Loucy (cell line): Measurements from ENCODE around the gene UPK1B.

Experiments
- H2AFZ ChIP-seq: fragments of 200-600 bp; sonication (generic); 2 replicates; pipeline ENCODE4 v1.6.0; 2016; ENCODE audit warnings: antibody characterized with exemption, mild to moderate bottlenecking, low read length, moderate library complexity
- H3F3A ChIP-seq: fragments of 200-600 bp; 2 replicates; pipeline ENCODE4 v1.6.0; 2016; ENCODE audit warnings: antibody characterized with exemption, low read depth, mild to moderate bottlenecking
- H3K27me3 ChIP-seq: fragments of 200-600 bp; sonication (generic); 2 replicates; pipeline ENCODE4 v1.6.1; 2014; ENCODE audit warnings: low read length, mild to moderate bottlenecking; ENCODE audit not compliant: insufficient read depth, poor library complexity, severe bottlenecking
- H3K36me3 ChIP-seq: fragments of 200-600 bp; sonication (generic); 2 replicates; pipeline ENCODE4 v1.6.1; 2016; ENCODE audit warnings: low read length; ENCODE audit not compliant: insufficient read depth
- H3K4me1 ChIP-seq: fragments of 200-600 bp; sonication (generic); 2 replicates; pipeline ENCODE4 v1.5.1; 2014; ENCODE audit warnings: low read length, mild to moderate bottlenecking; ENCODE audit not compliant: insufficient read depth, poor library complexity, severe bottlenecking
- H3K4me2 ChIP-seq: fragments of 200-600 bp; sonication (generic); 2 replicates; pipeline ENCODE4 v1.6.0; 2014; ENCODE audit warnings: antibody characterized with exemption, low read length, low read depth, mild to moderate bottlenecking; ENCODE audit not compliant: poor library complexity, severe bottlenecking
- H3K4me3 ChIP-seq: fragments of 200-600 bp; sonication (generic); 2 replicates; pipeline ENCODE4 v1.5.1; 2014; ENCODE audit warnings: low read length, mild to moderate bottlenecking, mixed read lengths; ENCODE audit not compliant: poor library complexity, severe bottlenecking
- H3K79me2 ChIP-seq: fragments of 200-600 bp; sonication (generic); 2 replicates; pipeline ENCODE4 v1.6.1; 2014; ENCODE audit warnings: low read length; ENCODE audit not compliant: insufficient read depth
- H3K9ac ChIP-seq: fragments of 200-600 bp; sonication (generic); 2 replicates; pipeline ENCODE4 v1.6.0; 2014; ENCODE audit warnings: mild to moderate bottlenecking, low read depth, low read length, moderate library complexity; ENCODE audit not compliant: poor library complexity, severe bottlenecking
- H3K9me2 ChIP-seq: fragments of 200-600 bp; sonication (generic); replicated peaks from 2 replicates; pipeline ENCODE4 v1.6.1; 2016; ENCODE audit warnings: low read depth, low read length, mixed read lengths
- H3K9me3 ChIP-seq: fragments of 200-600 bp; sonication (generic); 2 replicates; pipeline ENCODE4 v1.6.1; 2014; ENCODE audit warnings: mild to moderate bottlenecking, antibody characterized with exemption, low read length, low read depth; ENCODE audit not compliant: insufficient read depth
- H4K20me1 ChIP-seq: fragments of 200-600 bp; sonication (generic); 2 replicates; pipeline ENCODE4 v1.6.0; 2014; ENCODE audit warnings: antibody characterized with exemption, low read length, mild to moderate bottlenecking; ENCODE audit not compliant: insufficient read depth, poor library complexity, severe bottlenecking
- CTCF ChIP-seq: fragments of 200-600 bp; sonication (generic); conservative IDR thresholded peaks from 2 replicates; pipeline ENCODE4 v1.5.1; 2014; ENCODE audit warnings: mild to moderate bottlenecking, antibody characterized with exemption, low read length
- EZH2phosphoT487 ChIP-seq: fragments of 200-600 bp; IDR thresholded peaks from 2 replicates; pipeline ENCODE4 v1.6.1; 2018; ENCODE audit warnings: antibody characterized with exemption, mild to moderate bottlenecking, moderate library complexity, borderline replicate concordance

Gene UPK1B

GRCh38 chr3:119184796-119185570 lies 11.6 kb downstream of the UPK1B start:
- Histone ChIP-seq H2AFZ (no peak overlapping the region), H3K36me3 (no peaks in the 10 kb centered on the region), H3K4me2 (no peak overlapping the region), H3K79me2 (no peaks in the 10 kb centered on the region), H3K4me1 (no peaks in the 10 kb centered on the region), H3K27me3 (no peaks in the 10 kb centered on the region), H3K9me2 (no peaks in the 10 kb centered on the region), H3K9me3 (no peaks in the 10 kb centered on the region), H3F3A (no peaks in the 10 kb centered on the region), H3K4me3 (no peak overlapping the region), H3K9ac (no peak overlapping the region), H4K20me1 (no peaks in the 10 kb centered on the region)
- no peak for TF ChIP-seq CTCF
- TF ChIP-seq EZH2phosphoT487 = no peak

- Histone ChIP-seq H3K79me2 (no peaks in the 10 kb centered on the region), H3K9ac (no peak overlapping the region), H3K9me2 (no peaks in the 10 kb centered on the region), H3K4me1 (no peaks in the 10 kb centered on the region), H4K20me1 (no peaks in the 10 kb centered on the region), H3K9me3 (no peaks in the 10 kb centered on the region), H3K27me3 (no peaks in the 10 kb centered on the region), H2AFZ (no peak overlapping the region), H3K36me3 (no peaks in the 10 kb centered on the region), H3K4me3 (no peak overlapping the region), H3F3A (no peaks in the 10 kb centered on the region), H3K4me2 (no peak overlapping the region)
- TF ChIP-seq EZH2phosphoT487 (no peak), CTCF (no peak)
Observed at GRCh38 chr3:119187266-119187665, 13.9 kb downstream of the UPK1B start.

- H3K9ac ChIP-seq = no peak overlapping the region
- TF ChIP-seq EZH2phosphoT487 (no peak), CTCF (no peak)
- no peak overlapping the region for H3K4me2 ChIP-seq
- H4K20me1 ChIP-seq = no peaks in the 10 kb centered on the region
- H3K9me2 ChIP-seq = no peaks in the 10 kb centered on the region
- no peaks in the 10 kb centered on the region for H3K27me3 ChIP-seq
- no peaks in the 10 kb centered on the region for H3F3A ChIP-seq
- H3K36me3 ChIP-seq = no peaks in the 10 kb centered on the region
- H3K79me2 ChIP-seq = no peaks in the 10 kb centered on the region
- no peak overlapping the region for H2AFZ ChIP-seq
- H3K9me3 ChIP-seq = no peaks in the 10 kb centered on the region
- no peak overlapping the region for H3K4me3 ChIP-seq
- no peaks in the 10 kb centered on the region for H3K4me1 ChIP-seq
Observed at GRCh38 chr3:119191800-119192199, 18.4 kb downstream of the UPK1B start.
